HG03045 (cell line): Measurements from ENCODE around the gene BCAR3.

Experiments used
- ATAC-seq: cut with Tn5 transposase; IDR thresholded peaks from one replicate; pipeline ENCODE4 v1.9.1; 2021; ENCODE audit warnings: mild to moderate bottlenecking, moderate library complexity; ENCODE audit not compliant: unreplicated experiment

Gene BCAR3

DNA sequence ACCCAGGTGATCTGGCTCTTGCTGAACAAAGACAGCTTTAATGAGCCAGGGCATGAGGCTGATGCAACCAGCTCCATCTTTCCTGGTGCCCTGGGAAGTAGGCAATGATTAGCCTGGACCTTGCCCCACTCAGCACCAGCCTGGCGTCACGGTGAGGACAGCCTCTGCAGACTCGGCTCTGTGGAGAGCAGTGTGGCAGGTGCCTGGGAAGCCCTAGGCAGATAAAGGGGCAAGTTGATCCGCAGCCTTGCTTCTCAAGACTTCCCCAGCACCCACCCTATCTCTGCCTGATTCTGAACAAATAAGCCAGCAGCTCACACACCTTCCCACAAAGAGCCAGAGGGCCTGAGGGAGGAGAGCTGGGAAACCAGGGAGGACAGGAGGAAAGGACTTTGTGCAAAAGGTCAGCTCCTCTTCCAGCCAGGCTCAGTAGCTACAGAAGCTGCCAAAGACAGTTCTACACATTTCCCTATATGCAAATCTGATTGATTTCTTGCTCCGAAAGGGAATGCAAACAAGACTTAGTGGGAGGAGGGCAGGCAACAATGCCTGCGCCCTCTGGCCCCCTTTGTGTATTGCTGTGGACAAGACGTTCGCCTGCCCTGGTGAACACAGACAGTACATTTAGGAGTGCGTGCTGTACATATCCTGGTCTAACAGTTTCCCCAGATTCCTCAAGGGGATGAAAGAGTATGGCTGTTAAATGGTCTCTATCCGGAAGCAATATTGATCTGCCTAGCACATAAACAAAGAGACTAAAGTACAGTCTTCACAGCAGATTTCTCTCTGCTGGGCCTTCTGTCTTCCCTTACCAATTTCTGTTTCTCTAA, 63.8 kb downstream of the BCAR3 start:
- no peak for ATAC-seq

DNA sequence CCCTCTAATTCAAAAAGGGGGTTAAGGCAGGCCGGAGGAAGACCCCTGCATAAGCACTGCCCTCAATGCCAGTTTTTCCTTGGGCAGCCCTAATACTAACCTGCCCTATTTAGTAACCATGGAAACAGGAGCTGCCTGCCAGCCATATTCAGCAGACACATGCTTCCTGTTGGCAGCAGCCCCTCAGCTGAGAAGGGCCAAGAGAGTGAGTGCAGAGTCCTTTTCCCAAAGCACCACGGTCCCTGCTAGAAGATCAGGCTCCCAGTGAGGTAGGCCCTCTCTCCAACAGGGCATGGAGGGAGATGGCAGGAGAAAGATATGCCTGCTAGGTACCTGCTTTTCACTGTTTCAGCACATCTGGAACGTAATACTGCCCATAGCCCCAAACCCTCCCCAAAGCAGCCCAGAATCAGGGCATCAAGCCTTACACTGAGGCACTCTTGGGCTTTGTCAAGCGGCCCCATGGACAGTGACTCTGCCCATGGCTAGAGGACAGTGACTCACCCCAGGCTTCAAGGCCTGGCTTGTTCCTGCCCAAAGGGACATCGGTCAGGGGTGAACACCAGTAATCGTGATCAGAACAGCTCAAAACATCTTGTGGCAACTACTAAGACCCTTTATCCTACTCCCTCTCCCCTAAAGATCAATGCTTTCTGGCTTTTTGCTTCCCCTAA, 64.5 kb downstream of the BCAR3 start:
- ATAC-seq = no peak

- ATAC-seq = no peak
These were observed 65.2 kb downstream of the BCAR3 start for GRCh38 chr1:93616221-93616995.

GRCh38 chr1:93615582-93616150, 66.0 kb downstream of the BCAR3 start:
- ATAC-seq = peak; percentile 74

DNA sequence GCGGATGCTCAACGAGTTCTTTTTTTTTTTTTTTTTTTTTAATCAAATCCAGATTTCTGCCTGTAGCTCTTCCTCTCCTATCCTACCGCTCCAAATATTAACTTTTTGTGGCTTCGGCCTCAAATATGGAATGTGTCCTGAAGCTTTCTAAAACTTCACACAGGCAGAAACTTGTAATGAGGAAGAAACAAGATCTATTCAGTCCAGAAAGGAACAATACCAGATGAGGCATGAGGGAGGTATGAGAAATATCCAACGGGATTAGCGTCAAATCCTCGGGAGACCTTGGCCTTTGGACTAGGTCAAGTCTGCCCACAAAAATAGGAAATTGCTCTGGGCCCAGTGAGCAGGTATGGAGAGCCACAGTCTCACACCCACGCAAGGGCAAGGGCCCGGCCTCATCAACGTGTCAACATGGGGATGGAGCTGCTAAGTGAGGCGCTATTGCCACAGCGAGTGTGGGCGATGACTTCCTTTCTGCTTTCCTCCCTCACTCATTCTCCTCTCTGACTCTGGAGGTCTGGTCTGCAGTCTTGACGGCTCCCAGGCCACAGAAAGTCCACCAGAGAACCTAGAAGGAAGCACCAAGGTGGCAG, 66.6 kb downstream of the BCAR3 start:
- peak; percentile 47 for ATAC-seq

GRCh38 chr1:93614541-93614940, 67.1 kb downstream of the BCAR3 start:
- ATAC-seq = no peak

DNA sequence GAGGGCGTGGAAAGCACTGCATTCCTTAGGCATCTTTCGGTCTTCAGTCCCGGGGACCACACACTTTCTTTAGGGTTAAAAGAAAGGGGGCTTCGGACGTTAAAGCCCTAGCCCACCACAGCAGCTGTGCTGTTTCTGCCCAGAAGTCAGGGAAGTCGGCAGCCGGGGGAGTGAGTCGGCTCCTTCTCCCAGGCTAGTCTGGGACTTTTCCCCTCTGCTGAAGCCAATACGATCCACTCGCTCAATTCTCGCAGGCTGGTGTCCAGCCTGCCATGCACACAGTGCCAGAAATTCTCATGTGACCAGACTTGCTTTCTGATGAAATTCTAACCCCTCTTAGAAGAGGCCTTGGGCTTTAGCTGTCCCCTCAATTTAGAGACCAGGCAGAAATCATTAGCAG, 67.7 kb downstream of the BCAR3 start:
- no peak for ATAC-seq

GRCh38 chr1:93612510-93612909, 69.1 kb downstream of the BCAR3 start:
- ATAC-seq = no peak

DNA sequence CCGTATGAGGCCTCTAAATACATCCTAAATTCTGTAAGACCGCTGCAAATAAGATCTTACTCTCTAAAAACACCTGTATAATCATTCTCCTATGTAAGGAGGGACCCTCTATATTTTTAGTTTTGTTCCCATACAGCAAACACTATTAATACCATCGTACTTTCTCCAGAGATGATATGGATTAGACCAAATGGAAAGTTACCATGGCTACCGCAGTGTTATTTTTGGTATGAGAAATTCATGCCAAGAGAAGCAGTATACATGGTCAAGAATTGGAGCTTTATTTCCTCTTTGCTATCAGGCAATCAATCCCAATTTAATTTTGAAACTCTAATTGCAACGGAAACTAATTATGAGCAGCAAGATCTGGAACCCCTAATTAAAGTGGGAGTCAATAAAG, 70.0 kb downstream of the BCAR3 start:
- ATAC-seq = no peak

GRCh38 chr1:93609536-93609935, 72.1 kb downstream of the BCAR3 start:
- ATAC-seq = no peak

DNA sequence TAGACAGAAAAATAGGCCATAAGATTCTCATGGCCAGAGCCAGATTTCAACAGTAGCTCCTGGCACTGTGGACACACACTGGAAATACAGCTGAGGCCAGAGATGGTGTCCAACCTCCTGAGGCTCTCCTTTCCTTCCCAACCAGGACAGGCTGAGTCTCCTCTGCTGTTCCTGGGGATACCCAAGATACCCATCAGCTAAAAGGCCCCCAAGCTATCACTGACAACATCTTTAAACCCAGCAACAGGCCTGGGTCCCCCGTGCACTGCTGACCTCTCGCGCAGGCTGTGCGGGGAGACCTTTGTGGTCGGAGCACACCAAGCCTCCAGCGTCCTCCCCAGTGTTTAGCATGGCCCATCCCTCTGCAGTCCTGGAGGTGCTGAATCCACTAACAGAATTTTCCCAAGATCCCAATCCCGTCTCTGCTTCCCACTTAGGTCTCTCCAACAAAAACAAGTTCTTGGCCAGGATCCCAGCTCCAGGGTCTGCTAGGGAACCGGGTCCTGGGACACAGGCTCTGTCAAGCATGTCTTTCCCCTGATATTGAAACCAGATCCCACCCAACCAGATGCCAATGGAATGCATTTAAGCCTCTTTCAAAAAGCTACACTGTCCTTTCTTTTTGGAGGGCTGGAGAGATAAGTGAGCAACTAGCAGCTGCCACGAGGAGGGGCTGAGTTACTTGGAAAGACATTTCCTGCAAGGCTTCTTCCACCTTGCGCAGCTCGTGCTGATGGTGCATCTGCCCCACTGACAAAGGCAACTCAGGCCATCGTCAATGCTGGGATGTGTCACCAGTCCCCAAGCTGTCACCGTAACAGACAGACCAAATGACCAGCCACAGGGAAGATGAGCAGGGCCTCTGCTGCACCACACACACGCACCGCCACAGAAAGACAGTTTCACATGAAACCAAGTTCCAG, 73.2 kb downstream of the BCAR3 start:
- ATAC-seq = peak; percentile 12

DNA sequence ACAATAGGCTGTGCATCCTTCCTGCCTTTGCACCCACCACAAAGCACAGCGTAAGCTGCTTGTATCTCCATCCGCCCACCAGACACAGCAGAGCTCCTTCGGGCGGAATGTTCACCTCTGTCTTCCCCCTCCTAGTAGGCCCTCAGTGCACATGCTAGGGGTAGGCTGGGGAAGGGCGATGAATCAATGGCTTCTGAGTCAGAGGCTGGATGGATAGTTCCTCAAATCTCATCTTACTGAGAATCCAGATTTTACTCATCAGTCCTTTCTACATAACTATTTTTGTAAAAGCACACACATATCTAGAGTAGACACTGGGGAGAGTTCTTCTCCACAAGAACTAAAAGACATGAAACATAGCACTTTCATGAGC, 73.8 kb downstream of the BCAR3 start:
- peak; percentile 94 for ATAC-seq

- ATAC-seq = no peak
These were observed 75.7 kb downstream of the BCAR3 start for GRCh38 chr1:93605812-93606512.

DNA sequence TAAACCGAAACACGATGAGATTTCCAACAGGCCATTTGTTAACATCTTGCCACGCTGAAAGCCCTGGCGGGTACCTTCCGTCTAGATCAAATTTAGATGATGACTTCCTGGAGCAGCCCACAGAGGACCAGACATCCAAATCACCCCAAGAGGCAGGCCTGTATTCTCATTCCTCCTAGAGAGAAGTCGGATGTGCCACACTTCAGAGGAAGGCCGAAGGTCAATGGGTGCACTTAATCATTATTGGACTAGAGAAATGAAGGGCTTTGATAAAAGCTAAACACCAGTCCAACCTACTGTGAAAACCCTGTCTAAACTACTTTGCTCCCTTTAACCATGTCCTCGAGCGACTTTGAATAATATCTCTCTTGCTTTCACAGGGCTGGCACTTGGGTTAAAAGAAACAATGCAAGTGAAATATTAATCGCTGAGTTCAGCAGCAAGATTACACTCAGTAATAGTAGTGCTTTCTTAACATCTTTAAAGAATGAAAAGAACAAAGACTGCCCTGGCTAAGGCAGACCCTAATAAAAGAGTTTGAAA, 76.5 kb downstream of the BCAR3 start:
- no peak for ATAC-seq

- no peak for ATAC-seq
These were observed 77.2 kb downstream of the BCAR3 start for GRCh38 chr1:93604411-93604810.

- ATAC-seq = no peak
These were observed 78.0 kb downstream of the BCAR3 start for GRCh38 chr1:93603601-93604000.

GRCh38 chr1:93603106-93603505, 78.5 kb downstream of the BCAR3 start:
- ATAC-seq = no peak

DNA sequence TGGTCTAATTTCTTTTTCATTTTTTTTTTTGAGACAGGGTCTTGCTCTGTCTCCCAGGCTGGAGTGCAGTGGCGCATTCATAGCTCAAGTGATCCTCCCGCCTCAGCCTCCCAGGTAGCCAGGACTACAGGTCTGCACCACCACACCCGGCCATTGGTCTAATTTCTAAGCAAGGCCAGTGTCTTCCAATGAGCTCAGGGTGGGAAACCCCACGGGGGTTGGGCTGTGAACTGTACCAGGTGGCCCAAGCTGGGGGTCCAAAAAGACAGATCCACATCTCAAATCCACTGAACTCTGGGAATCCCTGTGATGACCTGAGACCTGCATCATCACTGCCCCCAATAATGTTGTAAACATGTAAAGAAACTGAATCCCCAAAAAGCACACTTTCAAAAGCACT, 79.5 kb downstream of the BCAR3 start:
- ATAC-seq = no peak

DNA sequence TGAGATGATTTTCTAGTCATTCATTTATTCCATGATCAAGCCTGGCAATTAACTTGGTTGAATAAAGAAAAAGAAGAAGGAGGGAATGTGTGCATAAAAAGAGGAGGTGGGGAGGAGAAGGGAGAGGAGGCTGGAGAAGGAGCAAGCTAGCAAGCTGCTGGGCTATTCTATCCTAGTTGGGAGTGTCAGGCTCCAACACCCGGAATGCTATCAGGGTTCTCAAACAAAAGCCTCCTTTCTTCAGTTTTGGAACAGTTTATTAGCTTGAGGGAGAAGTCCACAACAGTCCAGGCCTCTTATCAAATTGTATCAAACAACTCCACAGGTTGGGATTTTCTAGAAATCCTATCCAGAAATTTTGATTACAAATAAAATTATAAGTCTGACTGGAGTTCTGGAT, 80.0 kb downstream of the BCAR3 start:
- no peak for ATAC-seq
